Trophoblast cell (in vitro differentiated cells and primary cell): ENCODE results near the gene BBS9.

Experiments
- DNase-seq, 2 donors: peaks; one replicate each; pipeline ENCODE4 v3.0.0-alpha.2; 2016
- H2AFZ ChIP-seq: 2 replicates; pipeline ENCODE4 v1.6.1; 2013; ENCODE audit warnings: low read length, moderate library complexity, mild to moderate bottlenecking; ENCODE audit not compliant: insufficient read depth, poor library complexity
- H2AK5ac ChIP-seq: 2 replicates; pipeline ENCODE4 v1.6.1; 2013; ENCODE audit warnings: mild to moderate bottlenecking, low read length
- H2BK120ac ChIP-seq: 2 replicates; pipeline ENCODE4 v1.6.1; 2013; ENCODE audit warnings: low read length, mild to moderate bottlenecking, moderate library complexity; ENCODE audit not compliant: insufficient read depth, poor library complexity
- H2BK12ac ChIP-seq: 2 replicates; pipeline ENCODE4 v1.6.1; 2013; ENCODE audit warnings: mild to moderate bottlenecking, low read length, moderate library complexity
- H2BK5ac ChIP-seq: 2 replicates; pipeline ENCODE4 v1.6.1; 2013; ENCODE audit warnings: low read length, low read depth, moderate library complexity, mild to moderate bottlenecking; ENCODE audit not compliant: poor library complexity
- H3K14ac ChIP-seq: 2 replicates; pipeline ENCODE4 v1.6.1; 2013; ENCODE audit warnings: mild to moderate bottlenecking, low read length
- H3K18ac ChIP-seq: 2 replicates; pipeline ENCODE4 v1.6.1; 2013; ENCODE audit warnings: mild to moderate bottlenecking, low read length
- H3K23ac ChIP-seq: 2 replicates; pipeline ENCODE4 v1.6.1; 2013; ENCODE audit warnings: low read length
- H3K27ac ChIP-seq: 2 replicates; pipeline ENCODE4 v1.5.1; 2013; ENCODE audit warnings: low read depth, mild to moderate bottlenecking, inconsistent platforms, low read length, moderate library complexity
- H3K27me3 ChIP-seq: 2 replicates; pipeline ENCODE4 v1.6.1; 2013; ENCODE audit warnings: inconsistent platforms, mild to moderate bottlenecking, low read length, moderate library complexity; ENCODE audit not compliant: insufficient read depth
- H3K36me3 ChIP-seq, 2 experiments: 1 replicate in 1 of 2; 2 replicates in 1 of 2; pipeline ENCODE4 v1.6.1; 2013; ENCODE audit warnings: low read length in 2 of 2, mild to moderate bottlenecking in 2 of 2, moderate library complexity in 1 of 2; ENCODE audit not compliant: insufficient read depth in 2 of 2, control insufficient read depth in 1 of 2
- H3K4ac ChIP-seq: 2 replicates; pipeline ENCODE4 v1.6.1; 2013; ENCODE audit warnings: low read depth, mild to moderate bottlenecking, low read length, moderate library complexity
- H3K4me1 ChIP-seq, 2 experiments: 1 replicate in 1 of 2; 2 replicates in 1 of 2; pipeline ENCODE4 v1.6.1; 2013; ENCODE audit warnings: low read length in 2 of 2, mild to moderate bottlenecking in 2 of 2, moderate library complexity in 1 of 2; ENCODE audit not compliant: insufficient read depth in 2 of 2, control insufficient read depth in 1 of 2
- H3K4me2 ChIP-seq: 2 replicates; pipeline ENCODE4 v1.6.1; 2013; ENCODE audit warnings: inconsistent platforms, mild to moderate bottlenecking, low read length, moderate library complexity
- H3K4me3 ChIP-seq: 2 replicates; pipeline ENCODE4 v1.5.1; 2013; ENCODE audit warnings: mild to moderate bottlenecking, low read depth, low read length, inconsistent platforms
- H3K79me1 ChIP-seq: one replicate; pipeline ENCODE4 v1.6.1; 2013; ENCODE audit warnings: low read length
- H3K79me2 ChIP-seq: 2 replicates; pipeline ENCODE4 v1.6.1; 2013; ENCODE audit warnings: low read length, mild to moderate bottlenecking; ENCODE audit not compliant: control insufficient read depth, insufficient read depth, poor library complexity
- H3K9ac ChIP-seq: 2 replicates; pipeline ENCODE4 v1.6.1; 2013; ENCODE audit warnings: mild to moderate bottlenecking, low read length
- H3K9me3 ChIP-seq: 2 replicates; pipeline ENCODE4 v1.6.1; 2013; ENCODE audit warnings: low read depth, mild to moderate bottlenecking, control low read depth, inconsistent platforms, low read length; ENCODE audit not compliant: insufficient read depth
- H4K12ac ChIP-seq: 2 replicates; pipeline ENCODE4 v1.6.1; 2013; ENCODE audit warnings: low read depth, mild to moderate bottlenecking, low read length, moderate library complexity
- H4K8ac ChIP-seq: 2 replicates; pipeline ENCODE4 v1.6.1; 2013; ENCODE audit warnings: low read depth, mild to moderate bottlenecking, low read length, moderate library complexity
- H4K91ac ChIP-seq: one replicate; pipeline ENCODE4 v1.6.1; 2013; ENCODE audit warnings: low read depth, mild to moderate bottlenecking, low read length, moderate library complexity
- WGBS: extraction: QIAGEN DNeasy Blood & Tissue Kit; methylation state at CpG from one replicate; pipeline ENCODE4 v1.1.7; 2013; ENCODE audit warnings: missing lambda C conversion rate; ENCODE audit not compliant: insufficient read length, insufficient coverage; ENCODE audit errors: extremely low coverage; 5-methylcytosine and 5-hydroxymethylcytosine counted together

BBS9 gene

DNA sequence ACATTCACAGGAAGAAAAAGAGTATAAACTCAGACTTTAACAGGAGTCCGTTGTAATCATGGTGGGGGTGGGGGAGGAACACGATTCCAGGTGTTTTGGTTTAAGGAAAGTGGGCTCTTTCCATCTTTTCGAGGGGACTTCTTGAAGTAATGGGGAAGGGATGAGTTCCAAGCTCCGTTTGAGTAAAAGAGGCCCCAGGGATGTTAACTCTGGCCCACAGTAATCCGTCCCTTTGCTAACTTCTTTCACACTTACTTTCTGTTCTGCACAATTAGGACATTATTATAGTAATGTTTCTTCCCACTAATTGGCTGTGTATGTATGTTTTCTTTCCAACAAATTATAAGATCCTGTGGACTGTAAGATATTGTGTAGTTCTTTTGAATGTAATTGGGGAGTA, 374.4 kb downstream of the BBS9 start:
- Histone ChIP-seq H3K4ac (no peak overlapping the region), H4K12ac (no peak overlapping the region)
- WGBS: no CpG with 5 or more reads among the region's 5 CpGs

GRCh38 chr7:33504266-33504665, 374.9 kb downstream of the BBS9 start:
- H3K9ac ChIP-seq: no peak overlapping the region
- H2BK5ac ChIP-seq: no peak overlapping the region
- no peaks in the 10 kb centered on the region for H3K4me1 ChIP-seq
- DNase-seq: no peak
- no peak overlapping the region for H4K12ac ChIP-seq
- no peak overlapping the region for H4K8ac ChIP-seq
- H3K18ac ChIP-seq: no peak overlapping the region
- H4K91ac ChIP-seq: no peak overlapping the region
- no peak overlapping the region for H2AK5ac ChIP-seq
- no peak overlapping the region for H2AFZ ChIP-seq
- H3K4ac ChIP-seq: no peak overlapping the region
- no peak overlapping the region for H3K4me3 ChIP-seq
- no CpG with 5 or more reads among the region's 6 CpGs for WGBS
- H3K4me2 ChIP-seq: no peak overlapping the region
- no peak overlapping the region for H3K27ac ChIP-seq
- H3K14ac ChIP-seq: no peak overlapping the region
- H3K36me3 ChIP-seq: no peaks in the 10 kb centered on the region
- no peak overlapping the region for H2BK12ac ChIP-seq
- no peaks in the 10 kb centered on the region for H3K79me1 ChIP-seq
- no peak overlapping the region for H2BK120ac ChIP-seq
- no peaks in the 10 kb centered on the region for H3K79me2 ChIP-seq
- H3K23ac ChIP-seq: no peak overlapping the region
- H3K9me3 ChIP-seq: no peaks in the 10 kb centered on the region
- H3K27me3 ChIP-seq: no peaks in the 10 kb centered on the region

More for the DNA sequence above, 374.4 kb downstream of the BBS9 start:
- Histone ChIP-seq H3K23ac (no peak overlapping the region), H3K4me2 (no peak overlapping the region), H3K36me3 (no peaks in the 10 kb centered on the region), H3K27me3 (no peaks in the 10 kb centered on the region), H4K8ac (no peak overlapping the region), H3K18ac (no peak overlapping the region), H3K9me3 (no peaks in the 10 kb centered on the region), H3K4me1 (no peaks in the 10 kb centered on the region), H3K79me1 (no peaks in the 10 kb centered on the region), H3K4me3 (no peak overlapping the region), H3K79me2 (no peaks in the 10 kb centered on the region), H4K91ac (no peak overlapping the region), H3K9ac (no peak overlapping the region), H2BK12ac (no peak overlapping the region), H3K14ac (no peak overlapping the region), H2BK5ac (no peak overlapping the region), H2AK5ac (no peak overlapping the region), H3K27ac (no peak overlapping the region), H2AFZ (no peak overlapping the region), H2BK120ac (no peak overlapping the region)
- no peak for DNase-seq

DNA sequence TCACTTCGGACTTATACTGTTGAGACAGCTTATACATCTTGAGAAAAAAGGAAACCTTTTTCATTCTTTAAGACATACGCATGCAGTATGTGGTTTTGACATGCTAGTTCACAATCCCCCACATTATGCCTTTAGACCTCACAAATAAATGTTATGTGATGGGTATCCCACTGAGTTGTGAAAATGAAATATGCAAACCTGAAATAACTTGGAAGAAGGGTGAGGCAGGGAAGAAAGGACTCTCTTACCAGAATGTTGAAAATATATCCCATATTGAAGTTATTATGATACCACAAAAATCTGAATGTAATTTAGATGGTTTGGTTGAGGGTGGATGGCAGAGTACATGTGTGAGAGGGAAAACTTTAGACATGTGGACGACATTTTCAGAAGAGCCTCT, 379.8 kb downstream of the BBS9 start:
- Histone ChIP-seq H4K12ac (no peak overlapping the region), H3K23ac (no peak overlapping the region), H3K18ac (no peak overlapping the region), H3K14ac (no peak overlapping the region), H2AK5ac (no peak overlapping the region), H3K36me3 (no peaks in the 10 kb centered on the region), H2BK5ac (no peak overlapping the region), H2BK120ac (no peak overlapping the region), H3K4ac (no peak overlapping the region), H4K91ac (no peak overlapping the region), H2AFZ (no peak overlapping the region), H3K79me2 (no peaks in the 10 kb centered on the region), H3K9ac (no peak overlapping the region), H4K8ac (no peak overlapping the region), H3K4me2 (no peak overlapping the region), H3K27ac (no peak overlapping the region), H3K27me3 (no peaks in the 10 kb centered on the region), H3K4me3 (no peak overlapping the region), H3K79me1 (no peaks in the 10 kb centered on the region), H3K4me1 (no peaks in the 10 kb centered on the region), H3K9me3 (no peaks in the 10 kb centered on the region), H2BK12ac (no peak overlapping the region)
- WGBS: no CpG with 5 or more reads among the region's 3 CpGs
- no peak for DNase-seq

GRCh38 chr7:33511778-33512177, 382.4 kb downstream of the BBS9 start:
- no peak for DNase-seq
- no peak overlapping the region for H3K4me3 ChIP-seq
- H3K27me3 ChIP-seq: no peaks in the 10 kb centered on the region
- no peak overlapping the region for H3K4ac ChIP-seq
- no peak overlapping the region for H3K9ac ChIP-seq
- no peak overlapping the region for H4K8ac ChIP-seq
- H2BK5ac ChIP-seq: no peak overlapping the region
- H4K91ac ChIP-seq: no peak overlapping the region
- H3K4me2 ChIP-seq: no peak overlapping the region
- H3K23ac ChIP-seq: no peak overlapping the region
- H3K9me3 ChIP-seq: no peaks in the 10 kb centered on the region
- no peak overlapping the region for H2BK120ac ChIP-seq
- H3K79me1 ChIP-seq: no peaks in the 10 kb centered on the region
- no peak overlapping the region for H2BK12ac ChIP-seq
- H2AK5ac ChIP-seq: no peak overlapping the region
- WGBS: no CpG with 5 or more reads among the region's 3 CpGs
- H3K4me1 ChIP-seq: no peaks in the 10 kb centered on the region
- no peak overlapping the region for H3K14ac ChIP-seq
- H4K12ac ChIP-seq: no peak overlapping the region
- H3K18ac ChIP-seq: no peak overlapping the region
- H3K27ac ChIP-seq: no peak overlapping the region
- H3K79me2 ChIP-seq: no peaks in the 10 kb centered on the region
- no peak overlapping the region for H2AFZ ChIP-seq
- no peaks in the 10 kb centered on the region for H3K36me3 ChIP-seq
